ENCODE results near the gene ADARB1. TPM values are rescaled to one million over a fixed set of nuclear protein-coding genes. Genes with fewer than 3 reads are reported as not detected.
"Not testable (repeated sequence)": the region's sequence is repeated elsewhere in the genome, so short reads cannot be mapped to it uniquely, and the experiment has no call there.

ADARB1 gene
- total RNA-seq, 1 donor from 2014 or later = 17.0 TPM

- DNase-seq = no peak
Measured at GRCh38 chr21:45136500-45136899, 62.1 kb downstream of the ADARB1 start.

GRCh38 chr21:45136927-45137611 is 62.7 kb downstream of the ADARB1 start:
- DNase-seq = peak; percentile 59

- DNase-seq = no peak
Measured at GRCh38 chr21:45137612-45137937, 63.2 kb downstream of the ADARB1 start.

GRCh38 chr21:45138199-45139002 is 64.0 kb downstream of the ADARB1 start:
- no peak for DNase-seq

GRCh38 chr21:45139003-45139360 is 64.6 kb downstream of the ADARB1 start:
- DNase-seq = not testable (repeated sequence)

- DNase-seq = no peak
Measured at GRCh38 chr21:45139473-45139872, 65.1 kb downstream of the ADARB1 start.

- peak; percentile 37 for DNase-seq
Measured at GRCh38 chr21:45140346-45140940, 66.1 kb downstream of the ADARB1 start.

- DNase-seq = not testable (repeated sequence)
Measured at GRCh38 chr21:45140944-45141343, 66.6 kb downstream of the ADARB1 start.

GRCh38 chr21:45141507-45141906 is 67.1 kb downstream of the ADARB1 start:
- DNase-seq = no peak

GRCh38 chr21:45142469-45143308 is 68.3 kb downstream of the ADARB1 start:
- no peak for DNase-seq

- no peak for DNase-seq
Measured at GRCh38 chr21:45143855-45144254, 69.5 kb downstream of the ADARB1 start.

- DNase-seq = no peak
Measured at GRCh38 chr21:45145146-45145545, 70.8 kb downstream of the ADARB1 start.

- not testable (repeated sequence) for DNase-seq
Measured at GRCh38 chr21:45145846-45146245, 71.5 kb downstream of the ADARB1 start.

- no peak for DNase-seq
Measured at GRCh38 chr21:45146306-45146705, 71.9 kb downstream of the ADARB1 start.

GRCh38 chr21:45146801-45147200 is 72.4 kb downstream of the ADARB1 start:
- DNase-seq = no peak

- no peak for DNase-seq
Measured at GRCh38 chr21:45147473-45148315, 73.3 kb downstream of the ADARB1 start.

- DNase-seq = no peak
Measured at GRCh38 chr21:45148316-45148990, 74.1 kb downstream of the ADARB1 start.

- no peak for DNase-seq
Measured at GRCh38 chr21:45149021-45149420, 74.6 kb downstream of the ADARB1 start.

- no peak for DNase-seq
Measured at GRCh38 chr21:45150638-45151131, 76.3 kb downstream of the ADARB1 start.

- no peak for DNase-seq
Measured at GRCh38 chr21:45151445-45152160, 77.2 kb downstream of the ADARB1 start.
